Measurements from ENCODE around the gene H2BW2. TPM values are rescaled to one million over a fixed set of nuclear protein-coding genes. Genes with fewer than 3 reads are reported as not detected.
"Not testable (repeated sequence)": the region's sequence is repeated elsewhere in the genome, so short reads cannot be mapped to it uniquely, and the experiment has no call there.

The H2BW2 gene
- polyA plus RNA-seq, 4 donors, result not detected

- Histone ChIP-seq H3K27ac (ENCODE audit: low read depth in 1 of 3, low read length in 2 of 3) (no peak overlapping the region), H3K9me3 (ENCODE audit: control insufficient read depth in 2 of 2, insufficient read depth in 1 of 2, low read depth in 1 of 2, low read length in 1 of 2) (no peaks in the 10 kb centered on the region), H3K36me3 (ENCODE audit: control insufficient read depth in 3 of 3, insufficient read depth in 2 of 3, low read depth in 1 of 3, low read length in 3 of 3) (no peaks in the 10 kb centered on the region), H3K27me3 (ENCODE audit: control insufficient read depth in 3 of 3, insufficient read depth in 3 of 3, low read length in 3 of 3) (no peaks in the 10 kb centered on the region), H3K4me3 (ENCODE audit: low read depth in 1 of 3, low read length in 3 of 3) (no peak overlapping the region), H3K4me1 (ENCODE audit: control insufficient read depth in 3 of 3, insufficient read depth in 2 of 3, low read depth in 1 of 3, low read length in 2 of 3) (no peaks in the 10 kb centered on the region)
- no peak for DNase-seq
- WGBS, 3 donors, result 69 to 84% (median 75%) methylated on average over 5 of the region's 5 CpGs
- FAIRE-seq, result no peak
Measured at GRCh38 chrX:104045642-104046041, 5.9 kb downstream of the H2BW2 start.

GRCh38 chrX:104047171-104047570, 7.4 kb downstream of the H2BW2 start:
- no peaks in the 10 kb centered on the region for H3K9me3 ChIP-seq (ENCODE audit: control insufficient read depth in 2 of 2, insufficient read depth in 1 of 2, low read depth in 1 of 2, low read length in 1 of 2)
- H3K4me1 ChIP-seq (ENCODE audit: control insufficient read depth in 3 of 3, insufficient read depth in 2 of 3, low read depth in 1 of 3, low read length in 2 of 3), result no peaks in the 10 kb centered on the region
- FAIRE-seq (no peak), DNase-seq (no peak)
- no peaks in the 10 kb centered on the region for H3K36me3 ChIP-seq (ENCODE audit: control insufficient read depth in 3 of 3, insufficient read depth in 2 of 3, low read depth in 1 of 3, low read length in 3 of 3)
- H3K4me3 ChIP-seq (ENCODE audit: low read depth in 1 of 3, low read length in 3 of 3), result no peak overlapping the region
- H3K27me3 ChIP-seq (ENCODE audit: control insufficient read depth in 3 of 3, insufficient read depth in 3 of 3, low read length in 3 of 3), result no peaks in the 10 kb centered on the region
- H3K27ac ChIP-seq (ENCODE audit: low read depth in 1 of 3, low read length in 2 of 3), result no peak overlapping the region
- 86 to 92% (median 88%) methylated on average over 12 to 13 of the region's 13 CpGs for WGBS, 3 donors

- FAIRE-seq; DNase-seq; H3K36me3 ChIP-seq (ENCODE audit: control insufficient read depth in 3 of 3, insufficient read depth in 2 of 3, low read depth in 1 of 3, low read length in 3 of 3); H3K27ac ChIP-seq (ENCODE audit: low read depth in 1 of 3, low read length in 2 of 3); H3K4me1 ChIP-seq (ENCODE audit: control insufficient read depth in 3 of 3, insufficient read depth in 2 of 3, low read depth in 1 of 3, low read length in 2 of 3); H3K4me3 ChIP-seq (ENCODE audit: low read depth in 1 of 3, low read length in 3 of 3); H3K27me3 ChIP-seq (ENCODE audit: control insufficient read depth in 3 of 3, insufficient read depth in 3 of 3, low read length in 3 of 3); H3K9me3 ChIP-seq (ENCODE audit: control insufficient read depth in 2 of 2, insufficient read depth in 1 of 2, low read depth in 1 of 2, low read length in 1 of 2): not testable (repeated sequence)
- no CpG with 5 or more reads among the region's 13 CpGs for WGBS, 3 donors
Measured at GRCh38 chrX:104054956-104055355, 15.2 kb downstream of the H2BW2 start.

GRCh38 chrX:104062636-104063035, 22.9 kb downstream of the H2BW2 start:
- not testable (repeated sequence) for H3K4me1 ChIP-seq (ENCODE audit: control insufficient read depth in 3 of 3, insufficient read depth in 2 of 3, low read depth in 1 of 3, low read length in 2 of 3); FAIRE-seq; DNase-seq; H3K9me3 ChIP-seq (ENCODE audit: control insufficient read depth in 2 of 2, insufficient read depth in 1 of 2, low read depth in 1 of 2, low read length in 1 of 2); H3K27ac ChIP-seq (ENCODE audit: low read depth in 1 of 3, low read length in 2 of 3); H3K4me3 ChIP-seq (ENCODE audit: low read depth in 1 of 3, low read length in 3 of 3); H3K36me3 ChIP-seq (ENCODE audit: control insufficient read depth in 3 of 3, insufficient read depth in 2 of 3, low read depth in 1 of 3, low read length in 3 of 3); H3K27me3 ChIP-seq (ENCODE audit: control insufficient read depth in 3 of 3, insufficient read depth in 3 of 3, low read length in 3 of 3)
- 96 to 100% (median 97%) methylated on average over 5 to 10 of the region's 18 CpGs for WGBS, 3 donors

- FAIRE-seq; H3K4me3 ChIP-seq (ENCODE audit: low read depth in 1 of 3, low read length in 3 of 3); DNase-seq; H3K4me1 ChIP-seq (ENCODE audit: control insufficient read depth in 3 of 3, insufficient read depth in 2 of 3, low read depth in 1 of 3, low read length in 2 of 3); H3K9me3 ChIP-seq (ENCODE audit: control insufficient read depth in 2 of 2, insufficient read depth in 1 of 2, low read depth in 1 of 2, low read length in 1 of 2); H3K27ac ChIP-seq (ENCODE audit: low read depth in 1 of 3, low read length in 2 of 3); H3K36me3 ChIP-seq (ENCODE audit: control insufficient read depth in 3 of 3, insufficient read depth in 2 of 3, low read depth in 1 of 3, low read length in 3 of 3); H3K27me3 ChIP-seq (ENCODE audit: control insufficient read depth in 3 of 3, insufficient read depth in 3 of 3, low read length in 3 of 3): not testable (repeated sequence)
- WGBS, 3 donors, result no CpG with 5 or more reads among the region's 46 CpGs
Measured at GRCh38 chrX:104075778-104076445, 36.2 kb downstream of the H2BW2 start, which contains the start of gene TMSB15C. Gene TMSB15C, minus strand, starts transcription at chrX:104076236.

- not testable (repeated sequence) for DNase-seq, FAIRE-seq
- WGBS, 3 donors, result no CpG with 5 or more reads among the region's 6 CpGs
Measured at GRCh38 chrX:104077854-104078253, 38.1 kb downstream of the H2BW2 start.

GRCh38 chrX:104084063-104084462, 44.3 kb downstream of the H2BW2 start:
- no peaks in the 10 kb centered on the region for H3K4me1 ChIP-seq (ENCODE audit: control insufficient read depth in 3 of 3, insufficient read depth in 2 of 3, low read depth in 1 of 3, low read length in 2 of 3)
- DNase-seq (no peak), FAIRE-seq (no peak)
- H3K4me3 ChIP-seq (ENCODE audit: low read depth in 1 of 3, low read length in 3 of 3), result no peak overlapping the region
- H3K9me3 ChIP-seq (ENCODE audit: control insufficient read depth in 2 of 2, insufficient read depth in 1 of 2, low read depth in 1 of 2, low read length in 1 of 2), result no peaks in the 10 kb centered on the region
- H3K27ac ChIP-seq (ENCODE audit: low read depth in 1 of 3, low read length in 2 of 3), result no peak overlapping the region
- 65 to 86% (median 74%) methylated on average over 4 of the region's 4 CpGs for WGBS, 3 donors
- no peaks in the 10 kb centered on the region for H3K27me3 ChIP-seq (ENCODE audit: control insufficient read depth in 3 of 3, insufficient read depth in 3 of 3, low read length in 3 of 3)
- H3K36me3 ChIP-seq (ENCODE audit: control insufficient read depth in 3 of 3, insufficient read depth in 2 of 3, low read depth in 1 of 3, low read length in 3 of 3), result no peaks in the 10 kb centered on the region

More at GRCh38 chrX:104077854-104078253, 38.1 kb downstream of the H2BW2 start:
- H3K27me3 ChIP-seq (ENCODE audit: control insufficient read depth in 3 of 3, insufficient read depth in 3 of 3, low read length in 3 of 3); H3K4me1 ChIP-seq (ENCODE audit: control insufficient read depth in 3 of 3, insufficient read depth in 2 of 3, low read depth in 1 of 3, low read length in 2 of 3); H3K9me3 ChIP-seq (ENCODE audit: control insufficient read depth in 2 of 2, insufficient read depth in 1 of 2, low read depth in 1 of 2, low read length in 1 of 2); H3K36me3 ChIP-seq (ENCODE audit: control insufficient read depth in 3 of 3, insufficient read depth in 2 of 3, low read depth in 1 of 3, low read length in 3 of 3); H3K4me3 ChIP-seq (ENCODE audit: low read depth in 1 of 3, low read length in 3 of 3); H3K27ac ChIP-seq (ENCODE audit: low read depth in 1 of 3, low read length in 2 of 3): not testable (repeated sequence)

GRCh38 chrX:104084534-104085277, 45.0 kb downstream of the H2BW2 start:
- WGBS, 3 donors, result 67 to 73% (median 69%) methylated on average over 5 of the region's 5 CpGs
- no peak overlapping the region for H3K27ac ChIP-seq (ENCODE audit: low read depth in 1 of 3, low read length in 2 of 3)
- no peaks in the 10 kb centered on the region for H3K9me3 ChIP-seq (ENCODE audit: control insufficient read depth in 2 of 2, insufficient read depth in 1 of 2, low read depth in 1 of 2, low read length in 1 of 2)
- no peaks in the 10 kb centered on the region for H3K4me1 ChIP-seq (ENCODE audit: control insufficient read depth in 3 of 3, insufficient read depth in 2 of 3, low read depth in 1 of 3, low read length in 2 of 3)
- H3K36me3 ChIP-seq (ENCODE audit: control insufficient read depth in 3 of 3, insufficient read depth in 2 of 3, low read depth in 1 of 3, low read length in 3 of 3), result no peaks in the 10 kb centered on the region
- no peaks in the 10 kb centered on the region for H3K27me3 ChIP-seq (ENCODE audit: control insufficient read depth in 3 of 3, insufficient read depth in 3 of 3, low read length in 3 of 3)
- no peak overlapping the region for H3K4me3 ChIP-seq (ENCODE audit: low read depth in 1 of 3, low read length in 3 of 3)
- DNase-seq (no peak), FAIRE-seq (no peak)
